Activated naive CD4-positive, alpha-beta T cell treated with anti-CD3 and anti-CD28 coated beads, Interleukin-2, amount 10 ng/mL, durations not matched to agents 5 hours and 36 hours (primary cell): ENCODE results near the gene SRP72. TPM values are rescaled to one million over a fixed set of nuclear protein-coding genes. Genes with fewer than 3 reads are reported as not detected.

Experiments
- total RNA-seq, 2 experiments: library from RNA; stranded (reverse); gene quantifications; one replicate each; pipeline ENCODE4 v1.2.3, GENCODE V29; 2021

Gene SRP72
- total RNA-seq = 100 to 1,000 TPM; 135 to 136 TPM

DNA sequence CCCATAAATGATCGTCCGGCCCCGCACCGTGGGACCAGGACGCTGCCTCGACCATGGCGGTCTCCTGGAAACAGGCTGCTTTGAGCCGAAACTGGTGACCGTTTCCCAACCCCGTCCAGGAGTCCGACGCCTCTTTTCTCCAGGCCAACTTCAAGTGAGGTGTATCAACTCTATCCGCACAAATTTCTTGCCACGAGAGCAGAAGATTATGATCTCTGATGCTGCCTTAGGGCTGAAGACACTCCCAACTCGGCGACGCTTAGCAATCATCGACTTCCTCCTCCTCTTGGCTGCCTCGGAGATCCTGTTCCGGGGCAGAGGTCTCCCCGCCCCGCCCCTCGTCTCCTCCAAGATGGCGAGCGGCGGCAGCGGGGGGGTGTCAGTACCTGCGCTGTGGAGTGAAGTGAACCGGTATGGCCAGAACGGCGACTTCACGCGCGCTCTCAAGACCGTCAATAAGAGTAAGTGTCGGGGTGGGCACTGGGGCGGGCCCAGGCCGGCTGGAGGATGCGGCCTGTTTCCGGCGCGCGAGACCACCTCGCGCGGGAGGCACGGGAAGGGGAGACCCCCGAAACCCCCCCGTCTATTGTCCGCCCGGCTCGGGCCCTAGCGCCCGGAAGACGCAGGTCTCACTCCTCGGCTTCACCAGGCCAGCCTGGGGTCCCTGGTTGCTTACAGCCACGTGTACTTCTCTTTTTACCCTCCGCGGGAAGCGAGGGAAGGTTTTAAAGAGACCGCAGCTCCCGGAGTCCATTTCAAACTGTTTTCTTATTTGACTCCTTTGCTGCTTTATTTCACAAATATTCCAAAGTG lies at the start of gene SRP72:
Gene SRP72 (plus strand): TSS at position 334 of the 813 bp plus-strand sequence. CDS start 19 bp downstream, at position 353.

GRCh38 chr4:56435140-56435926 lies 32.1 kb upstream of the SRP72 start, which contains the start of gene PPAT:
TSS of gene PPAT (minus strand) at chr4:56435615. CDS start at chr4:56435477, 138 bp downstream.

GRCh38 chr4:56505269-56506130 lies 38.1 kb downstream of the SRP72 start, which contains the start of gene ARL9:
TSS of gene ARL9 (plus strand) at chr4:56505791. CDS start at chr4:56505863, 72 bp downstream.

Other genes with a start within 250 kb of the SRP72 start
- gene AASDH, start 80.1 kb upstream of the SRP72 start, total RNA-seq = 10 to 100 TPM; 10.7 to 12.5 TPM
- gene PPAT, start 32.0 kb upstream of the SRP72 start, total RNA-seq = 10 to 100 TPM; 20.5 to 23.8 TPM
- 100 to 1,000 TPM; 114 TPM for gene PAICS, start 31.4 kb upstream of the SRP72 start, total RNA-seq
- gene ARL9, start 38.2 kb downstream of the SRP72 start, total RNA-seq = under 1 TPM; 0.20 to 0.22 TPM
- gene HOPX, start 213.7 kb downstream of the SRP72 start, total RNA-seq = 10 to 100 TPM; 40.7 to 41.4 TPM